ENCODE results near the gene CCNL1. TPM values are rescaled to one million over a fixed set of nuclear protein-coding genes. Genes with fewer than 3 reads are reported as not detected.
"Not testable (repeated sequence)": the region's sequence is repeated elsewhere in the genome, so short reads cannot be mapped to it uniquely, and the experiment has no call there.

Gene CCNL1
- total RNA-seq, 1 donor: 194 TPM

GRCh38 chr3:157175691-157176507, 16.0 kb upstream of the CCNL1 start:
- H3K79me2 ChIP-seq (ENCODE audit: insufficient read depth, low read length): peaks cover 33% of the 10 kb centered on the region
- no peaks in the 10 kb centered on the region for H3K27me3 ChIP-seq (ENCODE audit: insufficient read depth, low read length)
- H3K27ac ChIP-seq (ENCODE audit: low read depth, low read length): peak overlapping the region; percentile 96
- H3K4me3 ChIP-seq (ENCODE audit: insufficient read depth, low read length): peak overlapping the region; percentile 78
- DNase-seq (ENCODE audit: insufficient read length, low spot score, missing footprints): peak; percentile 80
- peaks cover 18% of the 10 kb centered on the region for H3K4me1 ChIP-seq (ENCODE audit: insufficient read depth, low read length)
- TF ChIP-seq CTCF (IDR thresholded peaks at IDR 0.05; ENCODE audit: extremely low read depth, low read depth, low read length): no peak
- no peaks in the 10 kb centered on the region for H3K36me3 ChIP-seq (ENCODE audit: insufficient read depth, low read length)
- peak overlapping the region; percentile 95 for H3K4me2 ChIP-seq (ENCODE audit: insufficient read depth, low read length)
- no peaks in the 10 kb centered on the region for H3K9me3 ChIP-seq (ENCODE audit: low read depth, low read length)
- H2AFZ ChIP-seq (ENCODE audit: low read length): peak overlapping the region; percentile 26
- H4K20me1 ChIP-seq (ENCODE audit: insufficient read depth, low read length): no peaks in the 10 kb centered on the region

GRCh38 chr3:157174649-157175498, 14.9 kb upstream of the CCNL1 start:
- peak overlapping the region; percentile 82 for H2AFZ ChIP-seq (ENCODE audit: low read length)
- H3K27me3 ChIP-seq (ENCODE audit: insufficient read depth, low read length): no peaks in the 10 kb centered on the region
- peaks cover 18% of the 10 kb centered on the region for H3K4me1 ChIP-seq (ENCODE audit: insufficient read depth, low read length)
- peak; percentile 97 for DNase-seq (ENCODE audit: insufficient read length, low spot score, missing footprints)
- peak overlapping the region; percentile 78 for H3K4me3 ChIP-seq (ENCODE audit: insufficient read depth, low read length)
- no peaks in the 10 kb centered on the region for H4K20me1 ChIP-seq (ENCODE audit: insufficient read depth, low read length)
- peak overlapping the region; percentile 98 for H3K27ac ChIP-seq (ENCODE audit: low read depth, low read length)
- peaks cover 29% of the 10 kb centered on the region for H3K79me2 ChIP-seq (ENCODE audit: insufficient read depth, low read length)
- TF ChIP-seq CTCF (IDR thresholded peaks at IDR 0.05; ENCODE audit: extremely low read depth, low read depth, low read length): no peak
- no peaks in the 10 kb centered on the region for H3K36me3 ChIP-seq (ENCODE audit: insufficient read depth, low read length)
- H3K4me2 ChIP-seq (ENCODE audit: insufficient read depth, low read length): peak overlapping the region; percentile 98
- no peaks in the 10 kb centered on the region for H3K9me3 ChIP-seq (ENCODE audit: low read depth, low read length)

GRCh38 chr3:157174290-157174648, 14.3 kb upstream of the CCNL1 start:
- Histone ChIP-seq H4K20me1 (ENCODE audit: insufficient read depth, low read length) (no peaks in the 10 kb centered on the region), H3K36me3 (ENCODE audit: insufficient read depth, low read length) (no peaks in the 10 kb centered on the region), H3K4me2 (ENCODE audit: insufficient read depth, low read length) (peak overlapping the region; percentile 98), H2AFZ (ENCODE audit: low read length) (peak overlapping the region; percentile 82), H3K4me3 (ENCODE audit: insufficient read depth, low read length) (peak overlapping the region; percentile 73), H3K4me1 (ENCODE audit: insufficient read depth, low read length) (peaks cover 18% of the 10 kb centered on the region), H3K79me2 (ENCODE audit: insufficient read depth, low read length) (peaks cover 28% of the 10 kb centered on the region), H3K27ac (ENCODE audit: low read depth, low read length) (peak overlapping the region; percentile 98), H3K27me3 (ENCODE audit: insufficient read depth, low read length) (no peaks in the 10 kb centered on the region), H3K9me3 (ENCODE audit: low read depth, low read length) (no peaks in the 10 kb centered on the region)
- DNase-seq (ENCODE audit: insufficient read length, low spot score, missing footprints): no peak
- TF ChIP-seq CTCF (IDR thresholded peaks at IDR 0.05; ENCODE audit: extremely low read depth, low read depth, low read length): no peak

GRCh38 chr3:157173343-157173742, 13.4 kb upstream of the CCNL1 start:
- Histone ChIP-seq H3K79me2 (ENCODE audit: insufficient read depth, low read length) (peaks cover 28% of the 10 kb centered on the region), H3K4me1 (ENCODE audit: insufficient read depth, low read length) (peaks cover 18% of the 10 kb centered on the region)
- not testable (repeated sequence) for H3K4me2 ChIP-seq (ENCODE audit: insufficient read depth, low read length); DNase-seq (ENCODE audit: insufficient read length, low spot score, missing footprints); H3K27ac ChIP-seq (ENCODE audit: low read depth, low read length); H3K27me3 ChIP-seq (ENCODE audit: insufficient read depth, low read length); H2AFZ ChIP-seq (ENCODE audit: low read length); H4K20me1 ChIP-seq (ENCODE audit: insufficient read depth, low read length); H3K9me3 ChIP-seq (ENCODE audit: low read depth, low read length); H3K4me3 ChIP-seq (ENCODE audit: insufficient read depth, low read length); H3K36me3 ChIP-seq (ENCODE audit: insufficient read depth, low read length)
